Measurements from ENCODE around the gene NCOA3.

- TF ChIP-seq L3MBTL2 (conservative IDR thresholded peaks at IDR 0.05) (no peak), ELF4 (IDR thresholded peaks at IDR 0.05) (no peak), SP1 (IDR thresholded peaks at IDR 0.05) (no peak), FOXA1 (IDR thresholded peaks at IDR 0.05) (no peak)
Measured at GRCh38 chr20:47547034-47547387, 45.3 kb downstream of the NCOA3 start.
